Fibroblast of the aortic adventitia (primary cell): ENCODE data around the gene LTBP1. TPM values are rescaled to one million over a fixed set of nuclear protein-coding genes. Genes with fewer than 3 reads are reported as not detected.

ENCODE experiments used
- DNase-seq: peaks from one replicate; pipeline ENCODE4 v3.0.0-alpha.2; 2010; ENCODE audit warnings: low read depth
- H3K4me3 ChIP-seq: 2 replicates; pipeline ENCODE4 v1.5.1; 2011; ENCODE audit warnings: low read depth, mild to moderate bottlenecking, control low read depth, low read length, moderate library complexity
- total RNA-seq: library from RNA; depleted of rRNA; stranded (reverse); fragments of >200 nt; gene quantifications from 2 replicates; pipeline ENCODE4 v1.2.3, GENCODE V29; 2012; ENCODE audit warnings: low replicate concordance
- TF ChIP-seq, protein P1 (sequence below): IDR thresholded peaks from 2 replicates; pipeline ENCODE4 v1.5.1; 2011; ENCODE audit warnings: mild to moderate bottlenecking, low read length, control low read depth, inconsistent platforms; ENCODE audit not compliant: insufficient read depth

LTBP1 gene
- total RNA-seq, 1 donor, result 947 TPM

DNA sequence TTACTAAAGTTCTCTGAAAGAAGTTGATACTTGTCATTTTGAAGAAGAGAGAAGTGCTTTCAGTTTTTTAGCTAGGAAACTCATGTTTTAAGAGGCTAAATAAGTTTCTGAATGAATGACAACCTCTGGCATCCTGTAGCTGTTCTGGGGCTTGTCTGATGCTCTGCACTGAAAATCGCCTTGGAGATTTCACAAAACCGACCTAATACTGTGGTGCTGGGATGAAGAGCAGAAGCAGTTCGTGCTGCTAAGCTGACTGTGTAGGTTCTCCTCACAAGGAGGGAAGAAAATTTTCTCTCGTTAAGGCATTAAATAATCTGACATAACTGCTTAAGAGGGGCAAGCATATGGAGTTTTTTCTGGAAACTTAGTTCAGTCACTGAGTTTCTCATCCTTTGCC lies 193.2 kb downstream of the LTBP1 start:
- peak overlapping the region; percentile 8 for H3K4me3 ChIP-seq
- DNase-seq, result peak; percentile 54
- TF ChIP-seq, protein P1, sequence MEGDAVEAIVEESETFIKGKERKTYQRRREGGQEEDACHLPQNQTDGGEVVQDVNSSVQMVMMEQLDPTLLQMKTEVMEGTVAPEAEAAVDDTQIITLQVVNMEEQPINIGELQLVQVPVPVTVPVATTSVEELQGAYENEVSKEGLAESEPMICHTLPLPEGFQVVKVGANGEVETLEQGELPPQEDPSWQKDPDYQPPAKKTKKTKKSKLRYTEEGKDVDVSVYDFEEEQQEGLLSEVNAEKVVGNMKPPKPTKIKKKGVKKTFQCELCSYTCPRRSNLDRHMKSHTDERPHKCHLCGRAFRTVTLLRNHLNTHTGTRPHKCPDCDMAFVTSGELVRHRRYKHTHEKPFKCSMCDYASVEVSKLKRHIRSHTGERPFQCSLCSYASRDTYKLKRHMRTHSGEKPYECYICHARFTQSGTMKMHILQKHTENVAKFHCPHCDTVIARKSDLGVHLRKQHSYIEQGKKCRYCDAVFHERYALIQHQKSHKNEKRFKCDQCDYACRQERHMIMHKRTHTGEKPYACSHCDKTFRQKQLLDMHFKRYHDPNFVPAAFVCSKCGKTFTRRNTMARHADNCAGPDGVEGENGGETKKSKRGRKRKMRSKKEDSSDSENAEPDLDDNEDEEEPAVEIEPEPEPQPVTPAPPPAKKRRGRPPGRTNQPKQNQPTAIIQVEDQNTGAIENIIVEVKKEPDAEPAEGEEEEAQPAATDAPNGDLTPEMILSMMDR, result no peak

DNA sequence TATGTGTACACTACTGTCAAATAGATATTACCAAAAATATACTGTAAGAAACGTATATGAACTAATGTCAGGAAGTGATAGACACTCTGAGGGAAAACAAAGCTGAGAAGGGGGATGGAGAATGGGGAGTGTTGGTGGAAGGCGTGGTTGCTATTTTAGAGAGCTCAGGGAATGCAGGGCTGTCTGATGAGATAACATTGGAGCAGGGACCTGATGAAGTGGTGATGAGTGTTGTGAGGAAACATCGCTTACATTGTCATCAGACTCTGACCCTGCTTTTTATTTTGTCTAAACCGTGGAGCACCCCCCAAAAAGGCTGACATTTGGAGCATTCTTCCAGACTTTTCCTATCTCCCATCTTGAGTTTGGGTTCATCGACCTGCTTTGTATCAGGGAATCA lies 194.7 kb downstream of the LTBP1 start:
- TF ChIP-seq, protein P1, result no peak
- no peak overlapping the region for H3K4me3 ChIP-seq
- DNase-seq, result no peak

DNA sequence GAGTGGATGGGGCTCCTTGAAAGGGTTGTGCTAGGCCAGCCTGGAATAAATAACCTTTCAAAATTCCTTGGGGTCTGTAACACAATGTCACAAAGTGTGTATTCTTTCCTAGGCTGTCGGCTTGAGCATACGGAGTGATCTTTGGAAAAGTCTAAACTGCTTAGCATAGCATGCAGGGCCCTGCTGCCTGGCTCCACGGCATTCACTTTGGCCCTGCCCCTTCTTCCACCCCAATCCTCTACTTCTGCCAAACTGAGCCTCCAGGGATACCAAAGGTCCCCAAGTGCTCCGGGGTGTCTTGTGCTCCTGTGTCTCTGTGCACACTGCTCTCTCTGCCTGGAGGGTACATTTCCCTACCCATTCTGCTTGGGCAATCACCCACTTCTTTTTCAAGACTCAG lies 196.1 kb downstream of the LTBP1 start:
- DNase-seq, result no peak
- TF ChIP-seq, protein P1, result no peak
- H3K4me3 ChIP-seq, result no peak overlapping the region

DNA sequence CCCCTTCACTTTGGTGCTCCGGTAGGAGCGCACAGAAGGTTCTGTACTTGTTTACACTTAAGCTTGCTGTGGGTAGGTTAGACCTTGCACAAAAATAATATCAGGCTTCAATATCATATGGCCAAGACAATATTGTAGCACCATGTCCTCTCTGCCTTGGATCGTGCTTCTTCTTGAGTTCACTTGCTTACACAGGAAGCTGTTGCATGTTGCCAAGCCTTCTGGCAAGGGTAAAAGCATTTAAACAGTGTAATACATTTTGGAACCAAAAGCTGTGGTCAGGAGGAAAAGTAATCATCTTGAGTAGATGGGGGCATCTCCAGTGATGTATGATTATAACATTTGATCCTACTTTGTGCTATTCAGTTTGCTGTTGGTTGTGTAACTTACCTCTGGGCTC lies 197.5 kb downstream of the LTBP1 start:
- peak; percentile 85 for DNase-seq
- TF ChIP-seq, protein P1, result no peak
- H3K4me3 ChIP-seq, result no peak overlapping the region

DNA sequence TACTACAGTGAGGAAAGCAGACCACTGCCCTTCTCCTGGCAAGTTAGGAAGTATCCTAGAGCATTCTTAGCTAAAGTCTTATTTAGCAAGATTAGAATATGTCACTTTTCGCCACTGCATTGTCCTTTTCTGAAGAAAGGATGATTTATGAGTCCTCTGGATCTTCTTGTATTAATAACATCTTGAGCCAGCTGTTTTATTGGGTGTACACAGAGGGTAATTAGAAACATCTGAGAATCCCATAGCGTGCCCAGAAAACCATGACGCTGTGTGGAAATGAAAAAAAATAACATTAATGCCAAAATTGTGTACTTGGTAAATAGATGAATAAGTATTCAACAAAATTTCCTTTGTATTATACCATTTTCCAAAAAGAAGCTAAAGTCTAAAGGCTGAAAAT lies 198.7 kb downstream of the LTBP1 start:
- DNase-seq, result peak; percentile 93
- H3K4me3 ChIP-seq, result peak overlapping the region; percentile 5
- TF ChIP-seq, protein P1, result no peak

DNA sequence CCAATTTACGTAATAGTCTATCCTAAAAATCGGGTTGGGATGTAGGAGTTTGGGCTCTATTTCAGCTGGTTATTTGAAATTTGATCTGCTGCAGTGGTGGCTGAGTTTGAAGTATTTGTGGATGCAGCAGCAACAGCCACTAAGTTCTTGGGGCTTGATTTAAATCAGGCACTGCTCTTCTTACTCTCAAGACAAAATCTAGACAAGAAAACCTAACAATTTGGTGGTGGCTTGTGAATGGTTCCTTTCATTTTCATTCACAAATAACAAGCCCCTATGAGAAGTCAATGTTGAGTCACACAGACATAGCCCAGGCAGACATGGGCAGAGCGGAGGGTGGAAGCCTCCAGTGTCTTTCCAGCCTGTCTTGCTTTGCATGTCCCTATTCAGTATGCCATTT lies 199.3 kb downstream of the LTBP1 start:
- peak overlapping the region; percentile 19 for H3K4me3 ChIP-seq
- DNase-seq, result peak; percentile 64
- TF ChIP-seq, protein P1, result no peak

DNA sequence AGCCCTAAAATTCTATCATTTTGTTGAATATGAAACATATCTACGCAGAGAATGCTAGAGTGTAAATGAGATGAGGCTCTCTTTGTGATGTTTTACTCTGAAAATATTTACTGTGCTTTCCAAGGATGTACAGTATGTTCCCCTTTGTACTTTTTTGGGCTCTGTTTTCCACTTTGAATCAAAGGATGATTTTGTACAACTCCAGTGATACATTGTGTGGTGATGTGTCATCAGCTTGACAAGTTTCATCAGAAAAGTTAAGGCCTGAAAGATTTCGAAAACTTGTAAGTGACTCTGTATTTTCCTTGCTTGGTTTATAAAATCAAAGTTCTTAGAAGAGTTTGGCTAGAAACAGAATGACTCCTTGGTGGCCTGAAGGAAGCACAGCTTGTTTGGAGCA lies 206.3 kb downstream of the LTBP1 start:
- H3K4me3 ChIP-seq, result no peak overlapping the region
- TF ChIP-seq, protein P1, result no peak
- peak; percentile 79 for DNase-seq
